UCSD-AML1 (cell line): ENCODE results near the gene CRABP2.
A peak's percentile ranks its signal among the peaks of the same experiment; 100 is the strongest.

Experiments used
- DNase-seq: peaks from one replicate; lab custom pipeline; 2025; ENCODE audit not compliant: unreplicated experiment; lab: John Stamatoyannopoulos, UW

The CRABP2 gene

GRCh38 chr1:156670791-156671190, 34.6 kb downstream of the CRABP2 start:
- DNase-seq = no peak

- no peak for DNase-seq
Measured at GRCh38 chr1:156670359-156670758, 35.0 kb downstream of the CRABP2 start.

- no peak for DNase-seq
Measured at GRCh38 chr1:156669794-156670193, 35.6 kb downstream of the CRABP2 start.

DNA sequence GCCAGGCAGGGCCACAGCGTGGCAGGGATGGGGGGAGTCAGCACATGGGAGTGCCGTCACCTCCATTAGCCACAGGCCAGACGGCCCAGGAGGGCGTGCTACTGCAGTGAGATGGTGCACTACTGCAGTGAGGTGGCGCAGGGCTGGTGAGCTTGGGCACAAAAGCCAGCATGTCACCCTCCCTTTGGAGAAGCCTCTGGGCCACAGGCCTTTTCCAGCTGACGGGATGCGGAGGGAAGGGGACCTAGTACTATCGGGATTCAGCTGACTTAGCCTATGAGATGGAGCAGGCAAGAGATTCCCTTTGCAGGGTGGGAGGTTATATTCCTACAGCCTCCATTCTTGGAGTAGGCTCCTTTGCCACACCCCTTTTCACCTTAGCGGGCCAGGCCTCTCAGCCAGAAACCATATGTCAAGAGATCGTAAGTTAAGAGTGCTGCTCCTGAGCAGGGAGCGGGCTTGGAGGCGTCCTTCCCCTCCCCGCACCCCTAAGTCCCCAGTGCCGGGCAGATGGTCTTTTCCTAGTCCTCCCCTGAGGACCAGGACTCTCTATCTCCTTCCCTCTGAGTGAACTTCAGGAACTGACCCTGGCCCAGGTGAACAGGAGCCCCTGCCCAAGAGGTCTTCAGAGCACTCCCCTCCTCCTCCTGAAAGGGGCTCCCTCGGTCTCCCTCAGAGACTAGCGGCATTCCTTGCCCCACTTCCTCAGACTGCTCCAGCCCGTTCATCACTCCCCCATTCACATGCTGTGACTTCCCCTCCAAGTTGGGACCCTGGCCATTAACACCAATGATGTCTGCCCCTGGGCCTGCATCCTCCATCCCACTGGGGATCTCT, 36.4 kb downstream of the CRABP2 start:
- DNase-seq = no peak

DNA sequence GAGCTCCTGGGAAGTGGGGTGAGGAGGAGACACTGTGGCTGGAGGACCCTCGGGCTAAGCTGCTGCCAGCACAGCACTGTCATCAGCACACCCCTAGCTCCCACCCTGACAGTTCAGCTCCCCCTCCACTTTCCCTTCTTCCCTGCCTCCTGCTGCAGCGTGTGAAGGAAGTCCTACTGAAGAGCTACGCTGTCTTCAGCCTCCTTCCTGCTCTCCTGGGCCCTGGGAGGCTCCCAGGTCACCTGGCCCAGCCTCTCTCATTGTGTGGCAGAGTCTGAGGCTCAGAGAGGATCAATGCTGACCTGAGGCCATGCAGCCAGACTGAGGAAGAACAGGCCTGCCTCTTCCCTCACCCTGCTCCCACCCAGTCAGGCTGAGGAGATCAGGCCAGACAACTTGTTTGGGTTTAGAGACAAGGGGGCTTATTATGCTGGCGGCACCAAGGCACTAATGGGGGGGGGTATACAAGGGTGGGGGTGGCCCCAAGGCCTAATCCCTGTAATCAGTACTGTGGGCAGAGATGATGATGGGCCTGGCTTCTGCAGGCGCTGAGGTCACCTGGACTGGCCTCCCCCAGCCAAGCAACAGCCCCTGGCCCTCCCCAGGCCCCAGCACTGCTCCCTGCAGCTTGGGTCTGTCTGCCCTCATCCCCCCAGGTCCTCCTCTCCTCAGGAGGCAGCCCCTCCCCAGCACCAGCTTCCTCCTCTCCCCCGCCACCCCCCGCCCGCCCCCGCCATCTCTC, 37.2 kb downstream of the CRABP2 start:
- DNase-seq = no peak

GRCh38 chr1:156667610-156667967, 37.8 kb downstream of the CRABP2 start:
- no peak for DNase-seq

DNA sequence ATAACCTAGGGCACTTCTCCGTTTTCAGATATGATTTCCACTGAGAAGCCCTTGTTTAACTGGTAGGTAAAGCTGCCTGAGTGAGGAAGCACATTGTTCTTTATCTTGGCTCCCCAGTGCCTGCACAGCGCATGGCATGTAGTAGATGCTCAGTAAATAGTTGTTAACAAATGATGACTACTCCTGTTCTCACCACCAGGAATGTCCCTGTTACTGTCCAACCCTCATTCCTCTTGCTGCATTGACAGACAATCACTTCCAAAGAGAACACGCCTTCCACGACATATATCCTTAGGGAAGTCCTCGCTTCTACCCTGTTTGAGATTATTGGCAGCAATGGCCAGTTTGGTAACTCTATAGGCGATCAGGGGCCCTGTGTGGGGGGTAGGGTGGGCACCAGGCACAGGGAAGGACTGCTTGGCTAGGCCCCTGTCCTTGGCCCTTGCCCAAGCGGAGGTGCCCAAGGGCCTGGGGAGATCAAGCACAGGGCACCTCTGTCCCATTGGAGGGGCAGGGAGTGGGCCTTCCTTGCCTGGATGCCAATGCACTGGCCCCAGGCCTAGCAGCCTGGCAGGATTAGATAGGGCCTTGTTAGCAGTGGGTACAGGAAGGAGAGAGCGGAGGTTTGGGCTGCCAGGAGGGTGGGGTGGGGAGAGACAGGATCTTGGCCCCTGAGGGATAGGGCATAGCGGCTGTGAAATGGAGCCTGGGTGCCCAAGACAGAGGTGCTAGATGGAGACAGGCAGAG, 38.3 kb downstream of the CRABP2 start:
- DNase-seq = no peak

DNA sequence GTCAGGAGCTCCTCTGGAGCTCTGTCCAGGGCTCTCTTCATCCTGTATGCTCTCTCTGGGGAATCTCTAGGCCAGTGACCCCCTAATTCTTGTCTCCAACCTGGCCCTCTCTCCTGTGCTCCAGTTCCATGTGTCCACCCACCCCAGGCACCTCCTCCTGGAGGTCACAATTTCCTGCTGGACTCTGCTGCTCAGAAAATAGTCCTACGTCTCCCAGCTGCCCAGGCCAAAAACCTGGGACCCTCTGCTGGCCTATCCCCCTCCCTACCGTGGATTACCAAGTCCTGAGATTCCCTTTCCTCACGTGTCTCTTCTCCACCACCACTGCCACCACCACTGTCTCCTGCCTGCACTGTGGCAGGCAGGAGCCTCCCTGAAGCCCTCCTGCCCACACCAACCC, 39.8 kb downstream of the CRABP2 start:
- DNase-seq = no peak

DNA sequence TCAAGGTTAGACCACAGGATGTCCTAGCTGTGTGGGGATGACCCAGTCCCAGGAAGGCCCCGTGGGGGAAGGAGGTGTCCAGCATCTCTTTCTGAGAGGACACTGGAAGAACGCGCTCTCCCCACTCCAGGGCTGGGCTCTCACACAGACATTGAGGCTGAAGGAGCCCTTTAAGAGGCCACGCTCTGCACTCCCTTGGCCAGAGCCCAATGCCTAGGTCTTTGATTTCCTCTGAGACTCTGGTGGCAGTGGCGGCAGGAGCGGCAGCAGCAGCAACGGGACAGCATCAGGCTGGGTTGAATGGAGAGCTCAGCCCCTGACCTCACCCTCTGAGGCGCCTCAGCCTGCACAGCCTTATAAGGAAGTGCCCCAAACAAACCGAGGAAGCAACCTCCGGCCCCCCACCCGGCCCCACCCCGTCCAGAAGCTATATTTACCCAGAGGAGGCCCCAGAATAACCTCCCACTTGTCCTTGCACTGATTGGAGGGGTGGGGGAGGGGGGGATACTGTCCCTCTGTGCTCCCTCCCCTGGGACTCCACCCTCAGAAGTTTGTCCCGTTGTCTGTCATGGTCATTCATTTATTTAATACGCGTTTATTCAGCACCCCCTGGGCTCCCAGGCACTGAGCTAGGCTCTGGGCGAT, 40.5 kb downstream of the CRABP2 start:
- peak; percentile 44 for DNase-seq

DNA sequence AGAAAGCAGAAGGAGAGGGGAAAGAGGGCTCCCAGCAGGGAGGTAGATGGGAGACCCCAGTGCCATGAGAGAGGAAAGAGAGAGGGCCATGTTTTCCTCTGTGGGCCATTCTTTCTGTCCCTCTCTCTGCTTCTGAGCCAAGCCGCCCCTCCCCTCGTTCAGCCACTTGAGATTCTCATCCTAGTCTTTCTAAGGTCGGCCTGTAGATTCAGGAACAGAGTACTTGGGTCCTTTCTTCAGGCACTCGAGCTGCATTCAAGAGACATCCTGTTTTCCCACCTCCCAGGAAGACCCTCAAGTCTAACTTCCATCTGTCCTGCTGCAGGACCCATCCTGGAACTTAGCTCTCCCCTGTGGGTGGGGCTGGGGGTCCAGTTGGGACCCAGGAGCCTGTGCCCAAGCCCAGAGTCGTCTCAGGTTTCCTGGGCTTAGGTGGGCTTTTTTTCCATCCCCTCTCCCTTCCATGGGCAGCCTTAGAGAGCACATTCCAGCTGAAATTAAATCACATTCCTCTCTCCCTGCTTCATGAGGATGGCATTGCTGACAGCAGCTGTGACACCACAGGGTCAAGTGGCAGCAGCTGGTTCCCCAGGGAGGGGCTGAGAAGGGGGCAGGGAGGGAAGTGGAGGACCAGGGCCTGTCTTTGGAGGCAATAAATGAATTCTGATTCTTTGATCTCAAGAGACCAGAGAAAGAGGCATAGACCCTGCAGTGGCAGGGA, 41.2 kb downstream of the CRABP2 start:
- DNase-seq = no peak

- no peak for DNase-seq
Measured at GRCh38 chr1:156663178-156663577, 42.2 kb downstream of the CRABP2 start.

GRCh38 chr1:156662800-156663055, 42.7 kb downstream of the CRABP2 start:
- no peak for DNase-seq

GRCh38 chr1:156662005-156662799, 43.2 kb downstream of the CRABP2 start:
- peak; percentile 50 for DNase-seq

DNA sequence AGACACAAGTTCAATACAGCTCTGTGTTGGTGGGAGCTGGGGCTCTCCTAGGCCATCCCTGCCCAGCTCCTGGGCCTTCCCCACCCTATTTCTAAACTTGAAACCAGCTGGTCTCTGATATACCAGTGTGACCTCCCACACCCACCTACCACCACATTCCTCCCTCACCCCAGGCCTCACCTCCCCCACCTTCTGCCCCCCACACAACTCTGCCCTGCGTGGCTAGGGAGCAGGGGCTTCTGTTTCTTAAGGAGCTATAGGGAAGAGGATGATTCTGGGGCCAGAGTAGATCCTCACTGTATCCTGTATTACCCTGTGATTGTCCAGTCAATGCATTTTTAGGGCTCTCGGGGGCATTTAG, 44.7 kb downstream of the CRABP2 start:
- no peak for DNase-seq

- peak; percentile 99 for DNase-seq
Measured at GRCh38 chr1:156659988-156660751, 45.2 kb downstream of the CRABP2 start.

DNA sequence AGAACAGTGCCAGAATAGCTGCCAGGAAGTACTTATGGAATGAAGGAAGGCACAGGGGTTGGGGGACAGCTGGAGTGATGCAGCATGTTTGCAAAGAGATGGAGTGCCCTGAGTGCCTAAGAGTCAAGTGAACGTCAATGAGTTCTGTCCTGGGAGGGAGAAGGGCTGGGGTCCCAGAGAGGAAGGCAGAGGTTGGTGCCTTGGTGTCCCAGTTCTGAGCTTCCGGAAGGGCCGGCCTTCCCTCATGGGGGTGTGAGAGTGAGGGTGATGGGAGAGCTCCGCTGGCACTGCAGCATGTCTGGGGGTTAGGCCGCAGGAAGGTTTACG, 45.8 kb downstream of the CRABP2 start:
- no peak for DNase-seq

GRCh38 chr1:156658945-156659574, 46.3 kb downstream of the CRABP2 start:
- no peak for DNase-seq

GRCh38 chr1:156658496-156658895, 46.9 kb downstream of the CRABP2 start:
- DNase-seq = no peak

DNA sequence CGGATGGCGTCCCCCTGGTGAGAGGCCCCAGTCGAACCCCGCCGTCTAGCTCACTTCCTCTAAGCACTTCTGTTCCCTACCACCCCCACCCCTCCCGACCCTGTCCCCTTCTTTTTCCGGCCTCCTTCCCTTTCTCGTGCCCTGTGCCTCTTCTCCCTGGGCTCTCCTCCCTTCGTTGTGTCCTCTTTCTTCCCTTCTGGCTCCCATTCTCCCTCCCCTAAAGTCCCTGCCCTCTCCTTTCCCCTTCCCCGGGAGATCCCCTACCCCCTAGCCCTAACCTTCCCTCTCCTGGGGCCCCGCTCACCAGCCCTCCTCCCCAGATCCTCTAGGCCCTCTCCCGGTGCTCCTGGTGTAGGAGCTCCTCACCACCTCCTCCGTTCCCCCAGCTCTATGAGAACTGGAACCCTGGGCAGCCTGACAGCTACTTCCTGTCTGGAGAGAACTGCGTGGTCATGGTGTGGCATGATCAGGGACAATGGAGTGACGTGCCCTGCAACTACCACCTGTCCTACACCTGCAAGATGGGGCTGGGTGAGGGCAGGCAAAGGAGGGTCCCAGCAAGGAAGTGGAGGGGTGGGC, 47.6 kb downstream of the CRABP2 start:
- DNase-seq = peak; percentile 78
